Measurements from ENCODE around the gene PPM1H. TPM values are rescaled to one million over a fixed set of nuclear protein-coding genes. Genes with fewer than 3 reads are reported as not detected.

Gene PPM1H
- total RNA-seq, 1 donor: 13.4 TPM

- Histone ChIP-seq H3K36me3 (ENCODE audit: insufficient read depth, low read length) (peaks cover 8% of the 10 kb centered on the region), H3K79me2 (ENCODE audit: insufficient read depth, low read length) (no peaks in the 10 kb centered on the region), H2AFZ (ENCODE audit: low read length) (no peak overlapping the region), H3K4me2 (ENCODE audit: insufficient read depth, low read length) (no peak overlapping the region), H3K27me3 (ENCODE audit: insufficient read depth, low read length) (no peaks in the 10 kb centered on the region), H3K4me3 (ENCODE audit: insufficient read depth, low read length) (no peak overlapping the region), H3K9me3 (ENCODE audit: low read depth, low read length) (no peaks in the 10 kb centered on the region), H3K27ac (ENCODE audit: low read depth, low read length) (no peak overlapping the region), H4K20me1 (ENCODE audit: insufficient read depth, low read length) (no peaks in the 10 kb centered on the region), H3K4me1 (ENCODE audit: insufficient read depth, low read length) (peaks cover 22% of the 10 kb centered on the region)
- no peak for DNase-seq (ENCODE audit: insufficient read length, low spot score, missing footprints)
- no peak for TF ChIP-seq CTCF (IDR thresholded peaks at IDR 0.05; ENCODE audit: extremely low read depth, low read depth, low read length)
Measured at GRCh38 chr12:62621101-62621638, 313.8 kb downstream of the PPM1H start.

- Histone ChIP-seq H3K27ac (ENCODE audit: low read depth, low read length) (no peak overlapping the region), H3K9me3 (ENCODE audit: low read depth, low read length) (no peaks in the 10 kb centered on the region), H3K4me2 (ENCODE audit: insufficient read depth, low read length) (no peak overlapping the region), H3K36me3 (ENCODE audit: insufficient read depth, low read length) (peaks cover 26% of the 10 kb centered on the region), H2AFZ (ENCODE audit: low read length) (no peak overlapping the region), H3K4me3 (ENCODE audit: insufficient read depth, low read length) (no peak overlapping the region), H3K27me3 (ENCODE audit: insufficient read depth, low read length) (no peaks in the 10 kb centered on the region), H3K79me2 (ENCODE audit: insufficient read depth, low read length) (no peaks in the 10 kb centered on the region), H4K20me1 (ENCODE audit: insufficient read depth, low read length) (peaks cover under 1% of the 10 kb centered on the region), H3K4me1 (ENCODE audit: insufficient read depth, low read length) (peaks cover 6% of the 10 kb centered on the region)
- DNase-seq (ENCODE audit: insufficient read length, low spot score, missing footprints): no peak
- TF ChIP-seq CTCF (IDR thresholded peaks at IDR 0.05; ENCODE audit: extremely low read depth, low read depth, low read length): no peak
Measured at GRCh38 chr12:62618930-62619329, 316.0 kb downstream of the PPM1H start.

GRCh38 chr12:62618319-62618718, 316.6 kb downstream of the PPM1H start:
- Histone ChIP-seq H2AFZ (ENCODE audit: low read length) (no peak overlapping the region), H3K9me3 (ENCODE audit: low read depth, low read length) (no peaks in the 10 kb centered on the region), H3K4me1 (ENCODE audit: insufficient read depth, low read length) (peaks cover 2% of the 10 kb centered on the region), H3K4me2 (ENCODE audit: insufficient read depth, low read length) (no peak overlapping the region), H3K36me3 (ENCODE audit: insufficient read depth, low read length) (peaks cover 29% of the 10 kb centered on the region), H3K79me2 (ENCODE audit: insufficient read depth, low read length) (no peaks in the 10 kb centered on the region), H3K4me3 (ENCODE audit: insufficient read depth, low read length) (no peak overlapping the region), H3K27me3 (ENCODE audit: insufficient read depth, low read length) (no peaks in the 10 kb centered on the region), H4K20me1 (ENCODE audit: insufficient read depth, low read length) (peaks cover 4% of the 10 kb centered on the region), H3K27ac (ENCODE audit: low read depth, low read length) (no peak overlapping the region)
- TF ChIP-seq CTCF (IDR thresholded peaks at IDR 0.05; ENCODE audit: extremely low read depth, low read depth, low read length): no peak
- no peak for DNase-seq (ENCODE audit: insufficient read length, low spot score, missing footprints)

GRCh38 chr12:62613081-62613480, 321.9 kb downstream of the PPM1H start:
- DNase-seq (ENCODE audit: insufficient read length, low spot score, missing footprints): no peak
- no peak overlapping the region for H3K4me2 ChIP-seq (ENCODE audit: insufficient read depth, low read length)

More at GRCh38 chr12:62613081-62613480, 321.9 kb downstream of the PPM1H start:
- Histone ChIP-seq H4K20me1 (ENCODE audit: insufficient read depth, low read length) (peaks cover 12% of the 10 kb centered on the region), H3K79me2 (ENCODE audit: insufficient read depth, low read length) (peaks cover 24% of the 10 kb centered on the region), H3K9me3 (ENCODE audit: low read depth, low read length) (no peaks in the 10 kb centered on the region), H3K4me1 (ENCODE audit: insufficient read depth, low read length) (no peaks in the 10 kb centered on the region), H3K27me3 (ENCODE audit: insufficient read depth, low read length) (no peaks in the 10 kb centered on the region), H2AFZ (ENCODE audit: low read length) (no peak overlapping the region), H3K27ac (ENCODE audit: low read depth, low read length) (no peak overlapping the region), H3K36me3 (ENCODE audit: insufficient read depth, low read length) (peaks cover 40% of the 10 kb centered on the region), H3K4me3 (ENCODE audit: insufficient read depth, low read length) (no peak overlapping the region)
- TF ChIP-seq CTCF (IDR thresholded peaks at IDR 0.05; ENCODE audit: extremely low read depth, low read depth, low read length): no peak

Data from osteoblast (primary cell).